Fibroblast of lung (primary cell): ENCODE measurements around the gene KPNA5. TPM values are rescaled to one million over a fixed set of nuclear protein-coding genes. Genes with fewer than 3 reads are reported as not detected.
"Not testable (repeated sequence)": the region's sequence is repeated elsewhere in the genome, so short reads cannot be mapped to it uniquely, and the experiment has no call there.

ENCODE experiments used
- DNase-seq, 2 donors: peaks; one replicate each; pipeline versions ENCODE4 v3.0.0 to v3.0.0-alpha.2; 2010; ENCODE audit warnings: low read depth in 2 of 2
- H2AFZ ChIP-seq: 2 replicates; pipeline ENCODE4 v1.5.1; 2012; ENCODE audit warnings: low read length, control low read depth, inconsistent platforms
- H3K27ac ChIP-seq: 2 replicates; pipeline ENCODE4 v1.5.1; 2011; ENCODE audit warnings: low read length, control low read depth; ENCODE audit not compliant: insufficient read depth
- H3K27me3 ChIP-seq: 2 replicates; pipeline ENCODE4 v1.5.1; 2011; ENCODE audit warnings: mild to moderate bottlenecking, low read length; ENCODE audit not compliant: control insufficient read depth, insufficient read depth
- H3K36me3 ChIP-seq: 2 replicates; pipeline ENCODE4 v1.5.1; 2011; ENCODE audit warnings: low read length; ENCODE audit not compliant: control insufficient read depth, insufficient read depth
- H3K4me1 ChIP-seq: 2 replicates; pipeline ENCODE4 v1.5.1; 2011; ENCODE audit warnings: low read length; ENCODE audit not compliant: control insufficient read depth, insufficient read depth; ENCODE audit errors: extremely low read depth
- H3K4me2 ChIP-seq: 2 replicates; pipeline ENCODE4 v1.5.1; 2011; ENCODE audit warnings: low read length, control low read depth; ENCODE audit not compliant: insufficient read depth; ENCODE audit errors: extremely low read depth
- H3K4me3 ChIP-seq, 4 experiments: fragments of 200-600 bp in 1 of 4; sonication (generic) in 1 of 4; replicated peaks in 1 of 4; 2 replicates each; pipeline ENCODE4 v1.5.1; 2011 to 2016; ENCODE audit warnings: low read length in 4 of 4, low read depth in 3 of 4, mild to moderate bottlenecking in 3 of 4, control low read depth in 2 of 4, inconsistent platforms in 1 of 4, mixed read lengths in 1 of 4; ENCODE audit not compliant: insufficient read depth in 1 of 4; ENCODE audit errors: control extremely low read depth in 1 of 4
- H3K79me2 ChIP-seq: 2 replicates; pipeline ENCODE4 v1.5.1; 2012; ENCODE audit warnings: mild to moderate bottlenecking, low read length, inconsistent platforms; ENCODE audit not compliant: control insufficient read depth, insufficient read depth
- H3K9ac ChIP-seq: 2 replicates; pipeline ENCODE4 v1.5.1; 2011; ENCODE audit warnings: mild to moderate bottlenecking, low read length, control low read depth; ENCODE audit not compliant: insufficient read depth
- H3K9me3 ChIP-seq: 2 replicates; pipeline ENCODE4 v1.5.1; 2012; ENCODE audit warnings: low read depth, low read length; ENCODE audit not compliant: control insufficient read depth, insufficient read depth
- H4K20me1 ChIP-seq: 2 replicates; pipeline ENCODE4 v1.5.1; 2011; ENCODE audit warnings: low read length; ENCODE audit not compliant: control insufficient read depth, insufficient read depth; ENCODE audit errors: extremely low read depth
- CTCF ChIP-seq, 2 donors: IDR thresholded peaks in 1 of 2; conservative IDR thresholded peaks in 1 of 2; 1 replicate in 1 of 2; 2 replicates in 1 of 2; pipeline ENCODE4 v1.5.1; 2011 to 2012; ENCODE audit warnings: low read length in 2 of 2, control low read depth in 1 of 2, inconsistent platforms in 1 of 2, low read depth in 1 of 2, mild to moderate bottlenecking in 1 of 2
- EZH2 ChIP-seq: IDR thresholded peaks from 2 replicates; pipeline ENCODE4 v1.5.1; 2012; ENCODE audit warnings: low read length, control low read depth, mild to moderate bottlenecking; ENCODE audit errors: missing control alignments
- polyA plus RNA-seq, 2 donors: library from polyadenylated mRNA; depleted of rRNA in 1 of 2; stranded (reverse) in 1 of 2; unstranded in 1 of 2; fragments of >200 nt; gene quantifications; 2 replicates each; pipeline ENCODE4 v1.2.1, GENCODE V29; 2011 to 2012; ENCODE audit warnings: missing spikeins in 1 of 2
- total RNA-seq: library from RNA; depleted of rRNA; stranded (reverse); fragments of >200 nt; gene quantifications from 2 replicates; pipeline ENCODE4 v1.2.1, GENCODE V29; 2014

KPNA5 gene
- total and polyA plus RNA-seq, 2 donors (not counting 1 experiment from before 2014, with no cell fraction given), result 7.9 to 11.6 TPM

GRCh38 chr6:116661594-116661993 is 19.4 kb upstream of the KPNA5 start:
- no peaks in the 10 kb centered on the region for H3K9me3 ChIP-seq
- H3K4me1 ChIP-seq, result no peaks in the 10 kb centered on the region
- no peaks in the 10 kb centered on the region for H4K20me1 ChIP-seq
- TF ChIP-seq EZH2 (no peak), CTCF (conservative IDR thresholded peaks at IDR 0.05 in 1 of 2, IDR thresholded peaks at IDR 0.05 in 1 of 2; ENCODE audit: low read depth in 1 of 2, low read length in 2 of 2) (no peak)
- no peak overlapping the region for H2AFZ ChIP-seq
- H3K4me3 ChIP-seq, result no peak overlapping the region
- no peak overlapping the region for H3K27ac ChIP-seq
- DNase-seq, result no peak
- no peaks in the 10 kb centered on the region for H3K27me3 ChIP-seq
- H3K9ac ChIP-seq, result no peak overlapping the region
- peaks cover 39% of the 10 kb centered on the region for H3K79me2 ChIP-seq
- no peak overlapping the region for H3K4me2 ChIP-seq
- no peaks in the 10 kb centered on the region for H3K36me3 ChIP-seq

GRCh38 chr6:116662202-116662601 is 18.8 kb upstream of the KPNA5 start:
- Histone ChIP-seq H3K36me3 (no peaks in the 10 kb centered on the region), H3K9ac (no peak overlapping the region), H3K4me3 (no peak overlapping the region), H3K4me1 (no peaks in the 10 kb centered on the region), H3K79me2 (peaks cover 43% of the 10 kb centered on the region), H2AFZ (no peak overlapping the region), H4K20me1 (no peaks in the 10 kb centered on the region), H3K9me3 (no peaks in the 10 kb centered on the region), H3K4me2 (no peak overlapping the region), H3K27ac (no peak overlapping the region), H3K27me3 (no peaks in the 10 kb centered on the region)
- TF ChIP-seq EZH2 (no peak), CTCF (conservative IDR thresholded peaks at IDR 0.05 in 1 of 2, IDR thresholded peaks at IDR 0.05 in 1 of 2; ENCODE audit: low read depth in 1 of 2, low read length in 2 of 2) (no peak)
- DNase-seq, result no peak

GRCh38 chr6:116663308-116663707 is 17.7 kb upstream of the KPNA5 start:
- H3K79me2 ChIP-seq, result peaks cover 54% of the 10 kb centered on the region
- H3K27ac ChIP-seq, result no peak overlapping the region

GRCh38 chr6:116664169-116664568 is 16.8 kb upstream of the KPNA5 start:
- not testable (repeated sequence) for H3K36me3 ChIP-seq, H2AFZ ChIP-seq, DNase-seq, H3K4me1 ChIP-seq, H3K9ac ChIP-seq, H3K27ac ChIP-seq, H3K27me3 ChIP-seq, H4K20me1 ChIP-seq, H3K4me3 ChIP-seq, H3K9me3 ChIP-seq, H3K4me2 ChIP-seq
- peaks cover 57% of the 10 kb centered on the region for H3K79me2 ChIP-seq

More at GRCh38 chr6:116663308-116663707, 17.7 kb upstream of the KPNA5 start:
- Histone ChIP-seq H3K9me3 (no peaks in the 10 kb centered on the region), H3K4me3 (no peak overlapping the region), H3K27me3 (no peaks in the 10 kb centered on the region), H4K20me1 (no peaks in the 10 kb centered on the region), H3K36me3 (no peaks in the 10 kb centered on the region), H3K4me1 (peaks cover 2% of the 10 kb centered on the region), H3K4me2 (no peak overlapping the region), H2AFZ (no peak overlapping the region), H3K9ac (no peak overlapping the region)
- DNase-seq, result no peak
- no peak for TF ChIP-seq CTCF (conservative IDR thresholded peaks at IDR 0.05 in 1 of 2, IDR thresholded peaks at IDR 0.05 in 1 of 2; ENCODE audit: low read depth in 1 of 2, low read length in 2 of 2)
